SU-DHL-6 (cell line): ENCODE results near the gene ABCA3.

ENCODE experiments used
- CTCF ChIP-seq: fragments of 200-600 bp; sonication (generic); IDR thresholded peaks from one replicate; pipeline ENCODE4 v1.5.1; 2017; ENCODE audit warnings: antibody characterized with exemption, mild to moderate bottlenecking, low read length, moderate library complexity; ENCODE audit not compliant: insufficient read depth, poor library complexity, severe bottlenecking
- EZH2phosphoT487 ChIP-seq: fragments of 200-600 bp; sonication (generic), shearing (Covaris generic); conservative IDR thresholded peaks from 2 replicates; pipeline ENCODE4 v1.6.1; 2018; ENCODE audit warnings: mild to moderate bottlenecking, antibody characterized with exemption, low read length, moderate library complexity, mixed read lengths

- TF ChIP-seq CTCF (no peak), EZH2phosphoT487 (no peak)
Observed at GRCh38 chr16:2285731-2286191, 54.8 kb downstream of the ABCA3 start.
